Liver (tissue), 9 donors: ENCODE data around the gene ZIC1. TPM values are rescaled to one million over a fixed set of nuclear protein-coding genes. Genes with fewer than 3 reads are reported as not detected.
A peak's percentile ranks its signal among the peaks of the same experiment; 100 is the strongest.

Experiments
- DNase-seq: peaks from one replicate; pipeline ENCODE4 v3.0.0-alpha.2; 2017; ENCODE audit warnings: low spot score
- H3K27ac ChIP-seq, 2 donors: one replicate each; pipeline ENCODE4 v1.7.0; 2013; ENCODE audit warnings: inconsistent platforms in 2 of 2, low read length in 2 of 2, control low read depth in 1 of 2, low read depth in 1 of 2, mild to moderate bottlenecking in 1 of 2
- H3K27me3 ChIP-seq, 4 donors: one replicate each; pipeline versions ENCODE4 v1.6.1 to v1.7.0; 2013; ENCODE audit warnings: low read length in 3 of 4, inconsistent platforms in 1 of 4, mild to moderate bottlenecking in 1 of 4, moderate library complexity in 1 of 4; ENCODE audit not compliant: control insufficient read depth in 4 of 4, insufficient read depth in 4 of 4
- H3K36me3 ChIP-seq, 4 donors: one replicate each; pipeline versions ENCODE4 v1.6.1 to v1.7.0; 2013; ENCODE audit warnings: low read length in 3 of 4, mild to moderate bottlenecking in 3 of 4, low read depth in 1 of 4, moderate library complexity in 1 of 4; ENCODE audit not compliant: control insufficient read depth in 4 of 4, insufficient read depth in 3 of 4
- H3K4me1 ChIP-seq, 4 donors: one replicate each; pipeline versions ENCODE4 v1.6.1 to v1.7.0; 2013; ENCODE audit warnings: low read length in 3 of 4, mild to moderate bottlenecking in 3 of 4, moderate library complexity in 1 of 4; ENCODE audit not compliant: control insufficient read depth in 4 of 4, insufficient read depth in 4 of 4
- H3K4me3 ChIP-seq, 3 donors: one replicate each; pipeline versions ENCODE4 v1.6.1 to v1.7.0; 2013; ENCODE audit warnings: low read length in 3 of 3, control low read depth in 1 of 3, low read depth in 1 of 3, mild to moderate bottlenecking in 1 of 3
- H3K9ac ChIP-seq, 2 donors: one replicate each; pipeline ENCODE4 v1.7.0; 2013; ENCODE audit warnings: low read length in 2 of 2, mild to moderate bottlenecking in 2 of 2, moderate library complexity in 2 of 2, control low read depth in 1 of 2, low read depth in 1 of 2
- H3K9me3 ChIP-seq, 4 donors: one replicate each; pipeline versions ENCODE4 v1.6.1 to v1.7.0; 2013; ENCODE audit warnings: low read length in 3 of 4; ENCODE audit not compliant: control insufficient read depth in 4 of 4
- ATF3 ChIP-seq: IDR thresholded peaks from 2 replicates; pipeline ENCODE4 v1.6.1; 2016; ENCODE audit warnings: antibody characterized with exemption
- CTCF ChIP-seq: fragments of 150-350 bp; IDR thresholded peaks from 2 replicates; pipeline ENCODE4 v1.5.1; 2017; ENCODE audit warnings: improper control_type of control experiment, low read depth, low read length; ENCODE audit not compliant: missing input control
- EGR1 ChIP-seq, 2 donors: IDR thresholded peaks; 2 replicates each; pipeline ENCODE4 v1.6.1; 2016 to 2018; ENCODE audit warnings: antibody characterized with exemption in 2 of 2, low read depth in 2 of 2
- FOXA1 ChIP-seq: IDR thresholded peaks from 2 replicates; pipeline ENCODE4 v1.6.1; 2016; ENCODE audit warnings: antibody characterized with exemption
- FOXA2 ChIP-seq: IDR thresholded peaks from 2 replicates; pipeline ENCODE4 v1.6.1; 2016; ENCODE audit warnings: antibody characterized with exemption
- GABPA ChIP-seq, 2 donors: IDR thresholded peaks in 1 of 2; conservative IDR thresholded peaks in 1 of 2; 2 replicates each; pipeline ENCODE4 v1.6.1; 2016; ENCODE audit warnings: antibody characterized with exemption in 2 of 2, mild to moderate bottlenecking in 1 of 2, moderate library complexity in 1 of 2
- HNF4A ChIP-seq, 2 donors: conservative IDR thresholded peaks; 2 replicates each; pipeline ENCODE4 v1.6.1; 2016; ENCODE audit warnings: antibody characterized with exemption in 2 of 2, mild to moderate bottlenecking in 2 of 2
- HNF4G ChIP-seq: IDR thresholded peaks from 2 replicates; pipeline ENCODE4 v1.6.1; 2016; ENCODE audit warnings: antibody characterized with exemption
- JUND ChIP-seq, 2 donors: IDR thresholded peaks; 2 replicates each; pipeline ENCODE4 v1.6.1; 2016; ENCODE audit warnings: antibody characterized with exemption in 2 of 2
- MAX ChIP-seq: IDR thresholded peaks from 2 replicates; pipeline ENCODE4 v1.6.1; 2016; ENCODE audit warnings: antibody characterized with exemption
- NR2F2 ChIP-seq: IDR thresholded peaks from 2 replicates; pipeline ENCODE4 v1.6.1; 2016; ENCODE audit warnings: antibody characterized with exemption
- RAD21 ChIP-seq, 2 donors: IDR thresholded peaks; 2 replicates each; pipeline ENCODE4 v1.6.1; 2016; ENCODE audit warnings: antibody characterized with exemption in 2 of 2, mild to moderate bottlenecking in 2 of 2
- RXRA ChIP-seq, 2 donors: IDR thresholded peaks; 2 replicates each; pipeline ENCODE4 v1.6.1; 2017 to 2018; ENCODE audit warnings: antibody characterized with exemption in 2 of 2, mild to moderate bottlenecking in 1 of 2
- SP1 ChIP-seq: IDR thresholded peaks from 2 replicates; pipeline ENCODE4 v1.6.1; 2018; ENCODE audit warnings: antibody characterized with exemption, mild to moderate bottlenecking
- YY1 ChIP-seq: IDR thresholded peaks from 2 replicates; pipeline ENCODE4 v1.6.1; 2016; ENCODE audit warnings: antibody characterized with exemption, mild to moderate bottlenecking
- ZBTB33 ChIP-seq: IDR thresholded peaks from 2 replicates; pipeline ENCODE4 v1.6.1; 2016; ENCODE audit warnings: antibody characterized with exemption
- WGBS: extraction: QIAGEN DNeasy Blood & Tissue Kit; methylation state at CpG from one replicate; pipeline ENCODE4 v1.1.7; 2013; 5-methylcytosine and 5-hydroxymethylcytosine counted together
- polyA plus RNA-seq, 2 donors: library from polyadenylated mRNA; stranded (reverse) in 1 of 2; unstranded in 1 of 2; fragments of 200-250 nt in 1 of 2; fragments of >200 nt in 1 of 2; fragmentation: Nextera tagmentation in 1 of 2; extraction: Ambion mirVana in 1 of 2; gene quantifications; one replicate each; pipeline versions ENCODE4 v1.2.1 to v1.2.3, GENCODE V29; 2013 to 2015
- total RNA-seq, 2 donors: library from RNA; depleted of rRNA; stranded (reverse); fragments of >200 nt; gene quantifications; one replicate each; pipeline ENCODE4 v1.2.3, GENCODE V29; 2014
- donor health status: healthy.
- donor health status: healthy.
- donor health status: healthy.
- donor health status: healthy.
- donor health status: healthy.

ZIC1 gene
- total and polyA plus RNA-seq, 4 donors = 4.4 TPM; not detected in 3

- Histone ChIP-seq H3K27me3 (peaks cover 8 to 30% (median 18%) of the 10 kb centered on the region in 4 donors), H3K4me1 (peaks cover 10 to 38% (median 23%) of the 10 kb centered on the region in 4 donors), H3K9me3 (peaks cover 0 to 6% (median 0%) of the 10 kb centered on the region in 4 donors), H3K27ac (no peak overlapping the region), H3K9ac (peak overlapping the region in 1 of 2 donors; percentile 7), H3K4me3 (peak overlapping the region in 2 of 3 donors; percentile 61 to 75), H3K36me3 (peaks cover 0 to 4% (median 0%) of the 10 kb centered on the region in 4 donors)
- peak; percentile 18 for TF ChIP-seq YY1
- TF ChIP-seq RXRA (IDR thresholded peaks at IDR 0.05) = peak in 1 of 2 donors; percentile 3
- TF ChIP-seq GABPA (IDR thresholded peaks at IDR 0.05 in 1 of 2, conservative IDR thresholded peaks at IDR 0.05 in 1 of 2) = no peak
- DNase-seq = no peak
- WGBS = 6% methylated on average over 15 of the region's 15 CpGs
These were observed 16.6 kb upstream of the ZIC1 start for GRCh38 chr3:147392625-147392946.

- no peak for TF ChIP-seq CTCF
- TF ChIP-seq HNF4A (conservative IDR thresholded peaks at IDR 0.05) = peak in 1 of 2 donors; percentile 7
- no peak for TF ChIP-seq HNF4G
- TF ChIP-seq YY1 = peak; percentile 82
- TF ChIP-seq FOXA1 = no peak
- TF ChIP-seq EGR1 (IDR thresholded peaks at IDR 0.05; ENCODE audit: low read depth in 2 of 2) = no peak
- Histone ChIP-seq H3K9me3 (peaks cover 0 to 6% (median 0%) of the 10 kb centered on the region in 4 donors), H3K27ac (peak overlapping the region; percentile 39 to 60), H3K4me1 (peaks cover 13 to 42% (median 26%) of the 10 kb centered on the region in 4 donors), H3K4me3 (peak overlapping the region; percentile 61 to 75 (median 68)), H3K36me3 (peaks cover 0 to 4% (median 0%) of the 10 kb centered on the region in 4 donors), H3K9ac (peak overlapping the region; percentile 56 to 78), H3K27me3 (peaks cover 8 to 26% (median 14%) of the 10 kb centered on the region in 4 donors)
- DNase-seq = no peak
- WGBS = 8% methylated on average over 54 of the region's 54 CpGs
These were observed 15.8 kb upstream of the ZIC1 start for GRCh38 chr3:147393261-147393942.

- H3K27me3 ChIP-seq = peaks cover 5 to 19% (median 11%) of the 10 kb centered on the region in 4 donors
- no peak for DNase-seq
- peak overlapping the region; percentile 39 to 47 for H3K27ac ChIP-seq
- 5% methylated on average over 31 of the region's 31 CpGs for WGBS
- H3K4me1 ChIP-seq = peaks cover 13 to 42% (median 26%) of the 10 kb centered on the region in 4 donors
- peaks cover 0 to 6% (median 0%) of the 10 kb centered on the region in 4 donors for H3K9me3 ChIP-seq
- H3K4me3 ChIP-seq = peak overlapping the region; percentile 61 to 75 (median 68)
- peaks cover 0 to 4% (median 0%) of the 10 kb centered on the region in 4 donors for H3K36me3 ChIP-seq
- H3K9ac ChIP-seq = peak overlapping the region; percentile 56 to 78
- TF ChIP-seq ATF3 (no peak), EGR1 (IDR thresholded peaks at IDR 0.05; ENCODE audit: low read depth in 2 of 2) (peak in 1 of 2 donors; percentile 24), YY1 (peak; percentile 43), HNF4G (peak; percentile 63), ZBTB33 (no peak), NR2F2 (no peak), FOXA1 (peak; percentile 16), HNF4A (conservative IDR thresholded peaks at IDR 0.05) (peak; percentile 83 to 93), FOXA2 (no peak), RAD21 (IDR thresholded peaks at IDR 0.05) (no peak), JUND (IDR thresholded peaks at IDR 0.05) (peak in 1 of 2 donors; percentile 60), MAX (peak; percentile 82), SP1 (no peak), CTCF (no peak), GABPA (IDR thresholded peaks at IDR 0.05 in 1 of 2, conservative IDR thresholded peaks at IDR 0.05 in 1 of 2) (peak in 1 of 2 donors; percentile 26)
These were observed 15.0 kb upstream of the ZIC1 start for GRCh38 chr3:147393943-147394883.
